HG03520 (cell line): Measurements from ENCODE around the gene ITGB2.
"Not testable (repeated sequence)": the region's sequence is repeated elsewhere in the genome, so short reads cannot be mapped to it uniquely, and the experiment has no call there.

Source experiments
- ATAC-seq: cut with Tn5 transposase; IDR thresholded peaks from one replicate; pipeline ENCODE4 v1.9.1; 2021; ENCODE audit warnings: mild to moderate bottlenecking, moderate library complexity; ENCODE audit not compliant: unreplicated experiment

The ITGB2 gene

GRCh38 chr21:44942566-44942965 lies 21.9 kb upstream of the ITGB2 start:
- no peak for ATAC-seq

- ATAC-seq: no peak
Measured at GRCh38 chr21:44941567-44941966, 20.9 kb upstream of the ITGB2 start.

GRCh38 chr21:44940116-44940631 lies 19.5 kb upstream of the ITGB2 start:
- ATAC-seq: peak; percentile 35

- peak; percentile 59 for ATAC-seq
Measured at GRCh38 chr21:44939532-44940115, 18.9 kb upstream of the ITGB2 start, which contains the start of gene SLX9. SLX9 (plus strand) TSS chr21:44940029; CDS start chr21:44940058, 29 bp downstream.

- no peak for ATAC-seq
Measured at GRCh38 chr21:44938772-44939531, 18.3 kb upstream of the ITGB2 start.

GRCh38 chr21:44935533-44935927 lies 14.8 kb upstream of the ITGB2 start:
- ATAC-seq: no peak

GRCh38 chr21:44934797-44935532 lies 14.3 kb upstream of the ITGB2 start:
- no peak for ATAC-seq

GRCh38 chr21:44934276-44934675 lies 13.6 kb upstream of the ITGB2 start:
- ATAC-seq: no peak

- no peak for ATAC-seq
Measured at GRCh38 chr21:44933918-44934260, 13.2 kb upstream of the ITGB2 start.

- ATAC-seq: no peak
Measured at GRCh38 chr21:44933199-44933917, 12.7 kb upstream of the ITGB2 start.

GRCh38 chr21:44932408-44933181 lies 11.9 kb upstream of the ITGB2 start:
- no peak for ATAC-seq

- ATAC-seq: no peak
Measured at GRCh38 chr21:44931501-44932407, 11.1 kb upstream of the ITGB2 start.

GRCh38 chr21:44931137-44931500 lies 10.4 kb upstream of the ITGB2 start:
- no peak for ATAC-seq

GRCh38 chr21:44930543-44930981 lies 9.9 kb upstream of the ITGB2 start:
- no peak for ATAC-seq

GRCh38 chr21:44929799-44930542 lies 9.3 kb upstream of the ITGB2 start:
- no peak for ATAC-seq

GRCh38 chr21:44929242-44929798 lies 8.6 kb upstream of the ITGB2 start:
- ATAC-seq: no peak

GRCh38 chr21:44928500-44929241 lies 8.0 kb upstream of the ITGB2 start:
- not testable (repeated sequence) for ATAC-seq
